ENCODE data around the gene ARHGAP24. TPM values are rescaled to one million over a fixed set of nuclear protein-coding genes. Genes with fewer than 3 reads are reported as not detected.

ARHGAP24 gene
- total and polyA plus RNA-seq, 2 experiments from 2014 or later: 19.5 to 29.6 TPM

DNA sequence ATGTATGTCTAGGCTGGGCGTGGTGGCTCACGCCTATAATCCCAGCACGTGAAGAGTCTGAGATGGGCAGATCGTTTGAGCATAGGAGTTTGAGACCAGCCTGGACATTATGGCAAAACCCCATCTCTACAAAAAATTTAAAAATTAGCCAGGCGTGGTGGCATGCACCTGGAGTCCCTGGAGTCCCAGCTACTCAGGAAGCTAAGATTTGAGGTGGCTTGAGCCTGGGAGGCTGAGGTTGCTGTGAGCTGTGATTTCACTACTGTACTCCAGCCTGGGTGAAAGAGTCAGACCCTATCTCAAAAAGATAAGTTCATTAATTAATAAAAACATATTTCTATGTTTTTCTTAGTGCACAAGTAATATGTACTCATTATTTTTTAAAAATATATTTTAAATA, 238.1 kb downstream of the ARHGAP24 start:
- 91% methylated on average over 5 of the region's 5 CpGs for WGBS (ENCODE audit: low lambda C conversion rate, missing lambda C conversion rate)
- Histone ChIP-seq H3K4me1 (ENCODE audit: insufficient read depth) (no peaks in the 10 kb centered on the region), H2AFZ (no peak overlapping the region), H3K9me2 (replicated peaks; ENCODE audit: insufficient read depth) (no peaks in the 10 kb centered on the region), H3K27ac (no peak overlapping the region), H4K20me1 (ENCODE audit: insufficient read depth, poor library complexity, severe bottlenecking) (no peaks in the 10 kb centered on the region), H3K36me3 (replicated peaks; ENCODE audit: insufficient read depth, low read depth) (no peaks in the 10 kb centered on the region), H3K79me2 (no peaks in the 10 kb centered on the region), H3K27me3 (no peaks in the 10 kb centered on the region), H3K9me3 (ENCODE audit: low read depth) (no peaks in the 10 kb centered on the region), H3K4me2 (no peak overlapping the region), H3K4me3 (no peak overlapping the region)
- no peak for DNase-seq (ENCODE audit: low spot score)
- TF ChIP-seq EZH2 (IDR thresholded peaks at IDR 0.05; ENCODE audit: borderline replicate concordance) (no peak), EZH2phosphoT487 (IDR thresholded peaks at IDR 0.05; ENCODE audit: low read depth, severe bottlenecking, unreplicated experiment) (no peak)

DNA sequence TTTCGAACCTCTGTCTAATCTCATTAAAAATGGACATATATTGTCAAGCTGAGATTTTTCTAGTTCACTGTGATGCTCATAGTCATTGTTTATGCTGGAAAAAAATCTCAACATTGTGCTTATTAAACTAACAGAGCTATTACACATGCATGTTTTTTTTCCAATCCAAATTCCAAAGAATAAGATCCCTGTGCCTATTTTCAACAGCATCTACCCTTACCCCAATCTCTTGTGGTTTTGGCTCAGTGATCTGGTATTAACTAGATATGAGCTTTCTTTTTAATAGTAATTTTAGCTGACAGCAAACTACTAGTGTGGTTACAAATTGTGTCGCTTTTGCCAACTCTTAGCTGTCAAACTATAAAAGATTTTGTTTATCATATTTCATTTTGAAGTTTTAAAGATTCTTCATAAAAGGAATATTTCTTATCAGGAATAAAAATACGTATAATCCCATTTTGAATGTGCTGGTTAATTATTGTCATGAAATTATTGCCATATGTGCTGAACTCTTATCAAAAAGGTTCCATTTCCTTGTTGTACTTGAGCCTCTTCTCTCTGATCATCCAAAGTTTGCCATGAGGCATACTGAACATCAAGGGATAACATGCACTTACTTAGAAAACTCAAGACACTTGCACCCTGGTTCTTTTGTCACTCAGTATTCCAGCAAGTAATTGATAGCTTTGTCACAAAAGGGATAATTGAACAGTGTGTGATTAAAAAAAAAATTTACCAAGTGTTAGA, 241.2 kb downstream of the ARHGAP24 start:
- Histone ChIP-seq H3K79me2 (no peaks in the 10 kb centered on the region), H4K20me1 (ENCODE audit: insufficient read depth, poor library complexity, severe bottlenecking) (no peaks in the 10 kb centered on the region), H2AFZ (no peak overlapping the region), H3K4me3 (no peak overlapping the region), H3K9me2 (replicated peaks; ENCODE audit: insufficient read depth) (no peaks in the 10 kb centered on the region), H3K9me3 (ENCODE audit: low read depth) (no peaks in the 10 kb centered on the region), H3K4me1 (ENCODE audit: insufficient read depth) (no peaks in the 10 kb centered on the region), H3K27ac (no peak overlapping the region), H3K27me3 (no peaks in the 10 kb centered on the region), H3K4me2 (no peak overlapping the region), H3K36me3 (replicated peaks; ENCODE audit: insufficient read depth, low read depth) (no peaks in the 10 kb centered on the region)
- TF ChIP-seq EZH2 (IDR thresholded peaks at IDR 0.05; ENCODE audit: borderline replicate concordance): no peak
- TF ChIP-seq, protein P1, sequence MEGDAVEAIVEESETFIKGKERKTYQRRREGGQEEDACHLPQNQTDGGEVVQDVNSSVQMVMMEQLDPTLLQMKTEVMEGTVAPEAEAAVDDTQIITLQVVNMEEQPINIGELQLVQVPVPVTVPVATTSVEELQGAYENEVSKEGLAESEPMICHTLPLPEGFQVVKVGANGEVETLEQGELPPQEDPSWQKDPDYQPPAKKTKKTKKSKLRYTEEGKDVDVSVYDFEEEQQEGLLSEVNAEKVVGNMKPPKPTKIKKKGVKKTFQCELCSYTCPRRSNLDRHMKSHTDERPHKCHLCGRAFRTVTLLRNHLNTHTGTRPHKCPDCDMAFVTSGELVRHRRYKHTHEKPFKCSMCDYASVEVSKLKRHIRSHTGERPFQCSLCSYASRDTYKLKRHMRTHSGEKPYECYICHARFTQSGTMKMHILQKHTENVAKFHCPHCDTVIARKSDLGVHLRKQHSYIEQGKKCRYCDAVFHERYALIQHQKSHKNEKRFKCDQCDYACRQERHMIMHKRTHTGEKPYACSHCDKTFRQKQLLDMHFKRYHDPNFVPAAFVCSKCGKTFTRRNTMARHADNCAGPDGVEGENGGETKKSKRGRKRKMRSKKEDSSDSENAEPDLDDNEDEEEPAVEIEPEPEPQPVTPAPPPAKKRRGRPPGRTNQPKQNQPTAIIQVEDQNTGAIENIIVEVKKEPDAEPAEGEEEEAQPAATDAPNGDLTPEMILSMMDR (IDR thresholded peaks at IDR 0.05; ENCODE audit: poor library complexity): no peak
- no peak for TF ChIP-seq EZH2phosphoT487 (IDR thresholded peaks at IDR 0.05; ENCODE audit: low read depth, severe bottlenecking, unreplicated experiment)
- 57% methylated on average over 3 of the region's 3 CpGs for WGBS (ENCODE audit: low lambda C conversion rate, missing lambda C conversion rate)
- no peak for DNase-seq (ENCODE audit: low spot score)

DNA sequence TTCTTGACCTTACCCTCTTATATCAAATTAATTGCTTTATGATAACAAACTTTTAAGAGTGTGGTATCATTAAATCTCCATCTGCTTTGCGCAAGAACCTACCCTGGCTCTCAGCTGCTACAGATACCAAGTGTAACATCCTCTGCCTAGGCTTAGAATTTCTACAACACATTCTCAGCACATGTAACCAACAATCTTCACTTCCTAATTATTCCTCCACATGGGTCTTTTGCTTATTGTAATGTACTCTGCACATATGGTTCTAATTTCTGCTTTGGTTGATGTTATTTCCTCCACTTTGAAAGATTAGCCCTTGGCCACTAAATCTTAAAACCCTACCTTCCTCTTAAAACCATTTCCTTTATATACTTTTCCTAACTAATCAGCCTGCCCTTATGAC, 242.4 kb downstream of the ARHGAP24 start:
- Histone ChIP-seq H3K79me2 (no peaks in the 10 kb centered on the region), H3K27me3 (no peaks in the 10 kb centered on the region), H3K4me3 (no peak overlapping the region), H3K36me3 (replicated peaks; ENCODE audit: insufficient read depth, low read depth) (no peaks in the 10 kb centered on the region), H3K4me1 (ENCODE audit: insufficient read depth) (no peaks in the 10 kb centered on the region), H4K20me1 (ENCODE audit: insufficient read depth, poor library complexity, severe bottlenecking) (no peaks in the 10 kb centered on the region), H3K9me3 (ENCODE audit: low read depth) (no peaks in the 10 kb centered on the region), H2AFZ (no peak overlapping the region), H3K27ac (no peak overlapping the region), H3K9me2 (replicated peaks; ENCODE audit: insufficient read depth) (no peaks in the 10 kb centered on the region), H3K4me2 (no peak overlapping the region)
- no peak for DNase-seq (ENCODE audit: low spot score)
- TF ChIP-seq EZH2 (IDR thresholded peaks at IDR 0.05; ENCODE audit: borderline replicate concordance) (no peak), EZH2phosphoT487 (IDR thresholded peaks at IDR 0.05; ENCODE audit: low read depth, severe bottlenecking, unreplicated experiment) (no peak)
- TF ChIP-seq, protein P1 (IDR thresholded peaks at IDR 0.05; ENCODE audit: poor library complexity): no peak
- WGBS (ENCODE audit: low lambda C conversion rate, missing lambda C conversion rate): 58% methylated on average over 1 of the region's 1 CpG

DNA sequence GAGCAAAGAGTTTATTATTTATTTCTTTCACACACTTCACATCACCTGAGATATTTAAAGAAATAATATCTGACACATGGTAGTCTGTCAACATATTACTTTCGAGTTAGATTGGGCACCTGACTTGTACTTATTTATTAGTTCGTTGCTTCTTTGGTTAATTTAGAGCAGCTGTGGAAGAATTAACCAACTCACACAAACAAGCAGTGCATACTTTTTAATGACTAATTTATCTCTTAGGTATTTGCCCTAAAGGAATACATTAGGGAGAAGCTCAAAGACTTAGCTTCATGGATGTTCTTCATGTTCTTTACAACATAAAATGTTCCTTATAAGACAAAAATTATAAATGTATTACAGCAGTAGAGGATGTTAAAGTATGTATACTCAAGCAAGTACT, 242.9 kb downstream of the ARHGAP24 start:
- TF ChIP-seq EZH2phosphoT487 (IDR thresholded peaks at IDR 0.05; ENCODE audit: low read depth, severe bottlenecking, unreplicated experiment): no peak
- no peak for TF ChIP-seq EZH2 (IDR thresholded peaks at IDR 0.05; ENCODE audit: borderline replicate concordance)
- TF ChIP-seq, protein P1 (IDR thresholded peaks at IDR 0.05; ENCODE audit: poor library complexity): no peak
- Histone ChIP-seq H2AFZ (no peak overlapping the region), H3K27me3 (no peaks in the 10 kb centered on the region), H3K9me3 (ENCODE audit: low read depth) (no peaks in the 10 kb centered on the region), H3K4me1 (ENCODE audit: insufficient read depth) (no peaks in the 10 kb centered on the region), H3K4me3 (no peak overlapping the region), H3K4me2 (no peak overlapping the region), H3K9me2 (replicated peaks; ENCODE audit: insufficient read depth) (no peaks in the 10 kb centered on the region), H4K20me1 (ENCODE audit: insufficient read depth, poor library complexity, severe bottlenecking) (no peaks in the 10 kb centered on the region), H3K27ac (no peak overlapping the region), H3K36me3 (replicated peaks; ENCODE audit: insufficient read depth, low read depth) (no peaks in the 10 kb centered on the region), H3K79me2 (no peaks in the 10 kb centered on the region)
- WGBS (ENCODE audit: low lambda C conversion rate, missing lambda C conversion rate): 37% methylated on average over 2 of the region's 2 CpGs
- DNase-seq (ENCODE audit: low spot score): no peak
